Body of pancreas (tissue), 4 donors: Measurements from ENCODE around the gene MTCL3.
A peak's percentile ranks its signal among the peaks of the same experiment; 100 is the strongest.

Experiments
- ATAC-seq: fragments of 150-250 bp; one replicate; pipeline ENCODE4 v1.9.1; 2016
- DNase-seq, 4 donors: peaks; one replicate each; pipeline ENCODE4 v3.0.0-alpha.2; 2019
- H3K27ac ChIP-seq, 4 donors: fragments of 200-600 bp; sonication (generic); 1 replicate in 3 of 4; 2 replicates in 1 of 4; pipeline versions ENCODE4 v1.5.1 to v1.6.1; 2016 to 2019; ENCODE audit warnings: mild to moderate bottlenecking in 1 of 4, mixed read lengths in 1 of 4, moderate library complexity in 1 of 4
- H3K27me3 ChIP-seq, 2 donors: fragments of 200-600 bp; sonication (generic); one replicate each; pipeline ENCODE4 v1.6.0; 2016; ENCODE audit warnings: mild to moderate bottlenecking in 1 of 2
- H3K36me3 ChIP-seq, 2 donors: fragments of 200-600 bp; sonication (generic); replicated peaks in 1 of 2; 2 replicates each; pipeline ENCODE4 v1.5.1; 2016; ENCODE audit warnings: low read depth in 2 of 2; ENCODE audit not compliant: insufficient read depth in 1 of 2
- H3K4me1 ChIP-seq: fragments of 200-600 bp; sonication (generic); one replicate; pipeline ENCODE4 v1.6.0; 2016
- H3K4me3 ChIP-seq, 2 donors: fragments of 200-600 bp; sonication (generic); 1 replicate in 1 of 2; 2 replicates in 1 of 2; pipeline ENCODE4 v1.5.1; 2016 to 2019
- H3K9me3 ChIP-seq, 3 donors: fragments of 200-600 bp; sonication (generic); 1 replicate in 2 of 3; 2 replicates in 1 of 3; pipeline ENCODE4 v1.5.1; 2016
- CTCF ChIP-seq, 7 experiments: fragments of 450-650 bp in 4 of 7; fragments of 200-600 bp in 3 of 7; sonication (generic) in 3 of 7; IDR thresholded peaks; one replicate each; pipeline ENCODE4 v1.5.1; 2016 to 2019; ENCODE audit warnings: antibody characterized with exemption in 7 of 7
- POLR2A ChIP-seq, 3 donors: fragments of 450-650 bp; IDR thresholded peaks; one replicate each; pipeline ENCODE4 v1.6.1; 2016; ENCODE audit warnings: antibody characterized with exemption in 3 of 3, mild to moderate bottlenecking in 2 of 3
- WGBS, 2 donors: methylation state at CpG; one replicate each; pipeline ENCODE4 v1.1.5; 2017; 5-methylcytosine and 5-hydroxymethylcytosine counted together
- intact Hi-C: fragments of 100-400 bp; cut with DNase I; formaldehyde crosslinking; loops from one replicate; pipeline ENCODE4 v1.15.1; 2023

Gene MTCL3

GRCh38 chr6:127477658-127478057 is 41.5 kb downstream of the MTCL3 start:
- Histone ChIP-seq H3K36me3 (no peaks in the 10 kb centered on the region), H3K27me3 (no peaks in the 10 kb centered on the region), H3K27ac (no peak overlapping the region), H3K4me1 (no peaks in the 10 kb centered on the region), H3K9me3 (no peaks in the 10 kb centered on the region), H3K4me3 (no peak overlapping the region)
- no peak for ATAC-seq
- 10 to 18% methylated on average over 1 of the region's 1 CpG for WGBS, 2 donors
- intact Hi-C loops, result no loop called here
- DNase-seq, result no peak
- TF ChIP-seq POLR2A (IDR thresholded peaks at IDR 0.05), result no peak

GRCh38 chr6:127475823-127476176 is 43.3 kb downstream of the MTCL3 start:
- no peak overlapping the region for H3K4me3 ChIP-seq
- no peaks in the 10 kb centered on the region for H3K36me3 ChIP-seq
- no peaks in the 10 kb centered on the region for H3K27me3 ChIP-seq
- H3K4me1 ChIP-seq, result no peaks in the 10 kb centered on the region
- H3K9me3 ChIP-seq, result no peaks in the 10 kb centered on the region
- ATAC-seq (no peak), DNase-seq (peak in 1 of 4 donors; percentile 6)
- intact Hi-C loops, result no loop called here
- TF ChIP-seq POLR2A (IDR thresholded peaks at IDR 0.05), result no peak
- no peak for TF ChIP-seq CTCF (IDR thresholded peaks at IDR 0.05)
- H3K27ac ChIP-seq, result no peak overlapping the region
- 77 to 92% methylated on average over 28 to 34 of the region's 34 CpGs for WGBS, 2 donors

GRCh38 chr6:127475135-127475822 is 43.9 kb downstream of the MTCL3 start:
- TF ChIP-seq CTCF (IDR thresholded peaks at IDR 0.05) (no peak), POLR2A (IDR thresholded peaks at IDR 0.05) (no peak)
- intact Hi-C loops, result no loop called here
- H3K4me1 ChIP-seq, result no peaks in the 10 kb centered on the region
- H3K9me3 ChIP-seq, result no peaks in the 10 kb centered on the region
- H3K27ac ChIP-seq, result no peak overlapping the region
- H3K4me3 ChIP-seq, result no peak overlapping the region
- no peak for ATAC-seq
- DNase-seq, result no peak
- H3K36me3 ChIP-seq, result no peaks in the 10 kb centered on the region
- 87 to 92% methylated on average over 73 to 83 of the region's 87 CpGs for WGBS, 2 donors
- no peaks in the 10 kb centered on the region for H3K27me3 ChIP-seq

- Histone ChIP-seq H3K27ac (no peak overlapping the region), H3K4me3 (no peak overlapping the region), H3K4me1 (no peaks in the 10 kb centered on the region), H3K27me3 (no peaks in the 10 kb centered on the region), H3K36me3 (no peaks in the 10 kb centered on the region), H3K9me3 (no peaks in the 10 kb centered on the region)
- intact Hi-C loops, result no loop called here
- ATAC-seq, result no peak
- WGBS, 2 donors, result 47 to 58% methylated on average over 5 of the region's 5 CpGs
- TF ChIP-seq POLR2A (IDR thresholded peaks at IDR 0.05) (no peak), CTCF (IDR thresholded peaks at IDR 0.05) (no peak)
- no peak for DNase-seq
Measured at GRCh38 chr6:127471379-127472255, 47.5 kb downstream of the MTCL3 start.

- ATAC-seq (no peak), DNase-seq (no peak)
- no peak overlapping the region for H3K27ac ChIP-seq
- H3K27me3 ChIP-seq, result no peaks in the 10 kb centered on the region
- no peaks in the 10 kb centered on the region for H3K4me1 ChIP-seq
- intact Hi-C loops, result no loop called here
- WGBS, 2 donors, result 58 to 73% methylated on average over 2 of the region's 2 CpGs
- H3K9me3 ChIP-seq, result no peaks in the 10 kb centered on the region
- no peak for TF ChIP-seq POLR2A (IDR thresholded peaks at IDR 0.05)
- no peak overlapping the region for H3K4me3 ChIP-seq
- H3K36me3 ChIP-seq, result no peaks in the 10 kb centered on the region
Measured at GRCh38 chr6:127468936-127469335, 50.2 kb downstream of the MTCL3 start.
